Kidney tubule cell (primary cell): Measurements from ENCODE around the gene PHLDA1.
"Not testable (repeated sequence)": the region's sequence is repeated elsewhere in the genome, so short reads cannot be mapped to it uniquely, and the experiment has no call there.

Source experiments
- DNase-seq: peaks from one replicate; pipeline ENCODE4 v3.0.0-alpha.2; 2018; ENCODE audit warnings: low spot score

Gene PHLDA1

DNA sequence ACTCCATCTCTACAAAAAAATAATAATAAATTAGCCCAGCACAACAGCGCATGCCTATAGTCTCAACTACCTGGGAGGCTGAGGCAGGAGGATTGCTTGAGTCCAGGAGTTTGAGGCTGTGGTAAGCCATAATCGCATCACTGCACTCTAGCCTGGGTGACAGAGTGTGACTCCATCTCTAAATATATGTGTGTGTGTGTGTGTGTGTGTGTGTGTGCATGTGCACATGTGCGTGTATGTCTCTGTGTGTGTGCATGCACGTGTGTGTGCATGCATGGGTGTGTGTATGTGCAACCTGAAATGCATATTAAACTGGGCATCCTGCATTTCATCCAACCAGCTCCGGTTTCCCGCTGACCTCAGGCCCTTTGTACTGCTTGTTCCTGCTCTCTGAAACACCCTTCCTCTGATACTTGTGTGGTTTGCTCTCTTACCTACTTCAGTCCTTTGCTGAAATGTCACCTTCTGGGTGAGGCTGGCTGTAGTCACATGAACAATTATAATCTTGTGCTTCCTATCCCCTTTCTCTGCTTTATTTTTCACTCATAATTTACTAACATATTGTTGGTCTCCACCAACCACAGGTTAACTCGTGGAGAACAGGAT is 46.9 kb downstream of the PHLDA1 start:
- DNase-seq, result no peak

DNA sequence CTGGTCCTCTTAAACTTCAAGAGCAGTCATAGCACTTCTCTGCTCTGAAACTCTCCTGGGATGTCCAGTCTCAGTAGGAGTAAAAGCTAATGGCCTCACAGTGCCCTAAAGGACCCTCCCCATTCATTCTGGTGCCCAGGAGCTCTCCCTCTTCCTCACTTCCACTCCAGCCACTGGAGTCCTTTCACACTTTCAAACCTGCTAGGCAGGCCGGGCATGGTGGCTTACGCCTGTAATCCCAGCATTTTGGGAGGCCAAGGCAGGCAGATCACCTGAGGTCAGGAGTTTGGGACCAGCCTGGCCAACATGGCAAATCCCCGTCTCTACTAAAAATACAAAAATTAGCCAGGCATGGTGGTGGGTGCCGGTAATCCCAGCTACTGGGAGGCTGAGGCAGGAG is 47.7 kb downstream of the PHLDA1 start:
- not testable (repeated sequence) for DNase-seq

DNA sequence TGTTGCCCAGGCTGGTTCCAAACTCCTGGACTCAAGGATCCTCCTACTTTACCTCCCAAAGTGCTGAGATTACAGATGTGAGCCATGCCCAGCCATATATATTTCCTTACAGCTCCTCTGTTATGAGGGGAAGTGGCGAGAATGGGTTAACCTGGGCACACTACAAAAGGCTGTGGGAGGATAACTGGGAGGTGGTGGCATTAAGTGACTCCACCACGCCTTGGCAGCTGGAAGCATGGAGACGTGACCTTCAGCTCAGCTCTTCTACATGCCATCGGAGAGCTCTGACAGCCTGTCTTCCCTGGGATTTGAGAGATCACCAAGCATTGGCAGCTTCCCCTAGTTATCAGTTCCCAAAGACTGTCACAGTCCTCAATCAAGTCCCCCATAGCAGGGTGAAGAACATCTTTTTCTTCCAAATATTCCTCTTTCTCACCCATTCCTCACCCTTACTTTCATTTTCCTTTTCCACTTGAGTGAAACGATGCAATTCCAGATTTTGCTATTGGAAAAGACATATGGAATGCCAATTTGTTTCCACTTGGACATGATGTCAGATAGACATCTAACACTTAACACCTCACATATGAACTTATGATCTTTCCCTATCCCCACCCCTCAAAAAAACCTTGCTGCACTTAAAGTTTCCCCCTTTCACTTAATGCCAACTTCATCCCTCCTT is 48.5 kb downstream of the PHLDA1 start:
- peak; percentile 24 for DNase-seq

DNA sequence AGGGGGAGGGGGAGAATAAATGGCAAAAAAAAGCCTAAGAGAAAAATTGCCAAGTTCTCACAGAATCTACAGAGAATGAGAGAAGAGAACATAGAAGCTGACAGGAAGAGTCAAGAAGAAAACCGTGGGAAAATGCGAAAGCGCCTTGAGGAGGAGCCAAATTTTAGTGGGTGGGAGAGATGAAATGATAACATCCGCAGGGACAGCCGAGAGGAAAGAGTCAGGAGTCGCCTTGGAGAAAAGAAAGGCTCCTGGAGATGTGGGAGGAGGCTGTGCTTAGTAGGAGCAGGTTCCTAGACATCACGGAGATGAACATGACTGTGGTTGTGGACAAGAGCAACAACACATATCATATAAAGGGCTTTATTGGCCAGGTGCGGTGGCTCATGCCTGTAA is 49.4 kb downstream of the PHLDA1 start:
- DNase-seq, result no peak

DNA sequence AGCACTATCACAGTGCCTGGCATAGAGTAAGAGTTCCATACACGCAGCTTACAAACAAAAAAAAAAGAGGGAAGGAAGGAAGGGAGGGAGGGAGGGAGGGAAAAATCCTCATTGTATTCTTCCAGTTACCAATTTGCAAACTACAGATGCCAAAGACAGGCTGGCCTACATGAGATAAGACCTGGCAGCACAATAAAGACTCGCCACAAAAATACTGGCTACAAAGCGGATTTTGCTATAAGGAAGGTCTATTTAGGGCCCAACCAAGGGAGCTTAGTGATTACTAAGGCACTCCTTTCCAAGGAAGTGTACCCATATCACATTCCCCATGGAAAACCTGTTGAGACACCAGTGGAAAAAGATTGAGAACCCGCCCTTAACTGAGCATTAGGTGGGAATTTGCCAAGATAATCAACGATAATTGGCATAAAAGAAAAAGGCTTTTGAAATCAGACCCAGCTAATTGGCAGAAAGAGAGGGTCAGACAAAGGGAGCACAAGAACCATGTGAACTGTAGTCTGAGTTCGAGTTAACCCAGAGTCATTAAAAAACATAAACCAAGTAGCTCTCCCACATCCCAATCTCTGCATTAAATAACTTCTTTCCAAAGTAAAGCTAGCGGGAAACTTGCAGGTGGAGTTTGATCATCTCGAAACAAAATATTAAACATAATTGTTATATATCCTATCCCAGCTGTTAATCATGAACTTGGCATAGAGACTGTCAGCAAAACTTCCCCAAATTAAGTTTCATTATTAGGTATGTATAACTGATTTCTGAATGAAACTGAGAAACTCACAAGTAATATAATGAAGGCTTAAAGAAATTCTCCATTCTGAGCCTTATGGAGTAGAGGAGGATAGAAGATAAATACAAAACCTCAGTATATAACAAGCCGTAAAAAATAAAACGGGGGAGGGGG is 50.1 kb downstream of the PHLDA1 start:
- DNase-seq, result no peak

DNA sequence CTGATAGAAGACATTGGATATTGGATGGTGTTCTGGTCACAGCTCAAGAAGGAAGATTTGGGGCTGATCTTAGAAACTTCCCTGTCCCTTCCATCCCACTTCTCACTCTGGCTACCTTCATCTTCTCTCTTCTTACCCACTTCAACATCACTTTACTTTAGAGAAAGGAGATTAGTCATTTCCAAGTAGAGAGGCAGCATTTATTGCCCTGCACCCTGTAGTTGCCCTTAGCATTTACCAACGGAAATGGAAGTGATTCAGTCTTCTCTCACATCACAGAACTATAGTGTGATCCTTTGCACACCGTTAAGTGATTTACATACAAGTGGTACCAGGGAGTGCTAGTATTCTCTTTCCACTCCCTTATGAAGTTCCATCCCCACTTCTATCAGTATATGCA is 52.4 kb downstream of the PHLDA1 start:
- DNase-seq, result peak; percentile 77

DNA sequence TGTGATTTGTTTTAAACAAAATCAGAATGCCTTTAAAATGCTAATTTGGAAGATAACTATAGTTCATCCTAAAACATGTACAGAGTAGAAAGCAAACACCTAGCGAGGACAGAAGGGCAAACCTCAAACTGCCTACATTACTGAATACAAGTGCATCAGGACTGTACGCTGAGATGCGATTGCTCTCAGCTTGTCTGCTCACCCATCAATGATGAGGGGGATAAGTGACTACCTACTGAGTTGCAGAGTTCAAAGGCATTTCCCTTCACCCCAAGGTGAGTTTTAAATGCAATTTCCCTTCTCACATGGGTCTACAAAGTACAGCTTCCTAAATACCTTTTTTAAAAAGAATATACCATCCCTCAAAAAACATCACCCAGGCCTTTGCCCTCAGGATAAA is 52.9 kb downstream of the PHLDA1 start:
- DNase-seq, result no peak

DNA sequence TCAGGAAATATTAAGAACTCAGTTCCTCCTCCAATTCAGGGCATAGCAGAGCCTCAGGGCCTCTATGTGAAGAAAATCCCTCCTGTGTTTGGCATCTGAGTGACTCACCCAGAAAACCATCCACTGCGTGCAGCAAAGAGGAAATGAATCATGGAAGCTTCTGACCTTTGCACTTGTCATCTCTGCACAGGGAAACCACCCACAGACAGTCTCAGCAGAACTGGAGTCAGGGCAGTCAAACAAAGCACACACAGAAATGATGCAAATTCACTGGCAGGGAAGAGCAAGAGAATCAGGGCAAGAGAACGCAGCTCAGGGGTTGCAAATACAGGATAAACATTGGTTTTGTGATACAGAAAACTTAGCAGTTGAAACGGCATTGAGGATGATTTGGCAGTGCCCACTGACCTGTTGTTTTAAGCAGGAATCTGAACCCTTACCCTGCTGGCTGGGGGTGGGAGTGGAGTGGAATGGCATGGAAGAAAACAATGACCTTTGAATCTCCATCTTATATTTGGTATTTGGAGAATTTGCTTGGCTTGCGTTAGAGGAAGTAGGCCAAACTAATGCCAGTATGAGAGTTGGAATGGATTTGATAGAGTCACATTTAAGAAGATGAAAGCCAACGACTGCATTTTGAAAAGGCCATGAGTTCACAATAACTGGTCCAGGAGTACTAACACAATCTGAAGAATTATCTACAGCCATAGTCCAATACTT is 53.5 kb downstream of the PHLDA1 start:
- DNase-seq, result peak; percentile 100

DNA sequence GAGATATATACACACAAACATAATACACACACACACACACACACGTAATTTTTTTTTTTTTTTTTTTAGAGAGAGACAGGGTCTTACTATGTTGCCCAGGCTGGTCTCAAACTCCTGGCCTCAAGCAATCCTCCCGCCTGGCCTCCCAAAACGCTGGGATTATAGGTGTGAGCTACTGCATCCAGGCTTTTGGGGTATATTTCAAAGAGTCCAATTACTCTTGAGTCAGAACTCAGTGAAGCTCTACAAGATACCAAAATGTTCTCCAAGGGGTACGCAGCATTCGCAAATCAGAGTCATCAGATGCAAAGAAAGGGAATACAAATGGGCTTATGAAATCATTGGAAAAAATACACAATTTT is 54.0 kb downstream of the PHLDA1 start:
- DNase-seq, result no peak

DNA sequence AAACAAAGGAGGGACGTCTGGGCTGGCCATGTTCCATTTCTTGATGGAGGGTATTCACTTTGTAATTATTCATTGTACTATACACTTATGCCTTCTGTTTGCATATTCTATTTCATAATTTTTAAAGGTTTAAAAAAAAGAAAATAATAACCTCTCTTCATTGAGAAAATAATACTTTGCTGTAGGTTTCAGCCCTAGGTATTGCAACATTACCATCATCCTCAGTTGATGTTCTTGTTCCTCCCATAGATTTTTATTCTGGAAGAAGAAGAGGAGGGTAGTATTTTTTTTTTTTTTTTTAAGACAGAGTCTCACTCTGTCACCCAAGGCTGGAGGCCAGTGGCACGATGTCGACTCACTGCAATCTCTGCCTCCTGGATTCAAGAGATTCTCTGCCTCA is 54.7 kb downstream of the PHLDA1 start:
- DNase-seq, result no peak

DNA sequence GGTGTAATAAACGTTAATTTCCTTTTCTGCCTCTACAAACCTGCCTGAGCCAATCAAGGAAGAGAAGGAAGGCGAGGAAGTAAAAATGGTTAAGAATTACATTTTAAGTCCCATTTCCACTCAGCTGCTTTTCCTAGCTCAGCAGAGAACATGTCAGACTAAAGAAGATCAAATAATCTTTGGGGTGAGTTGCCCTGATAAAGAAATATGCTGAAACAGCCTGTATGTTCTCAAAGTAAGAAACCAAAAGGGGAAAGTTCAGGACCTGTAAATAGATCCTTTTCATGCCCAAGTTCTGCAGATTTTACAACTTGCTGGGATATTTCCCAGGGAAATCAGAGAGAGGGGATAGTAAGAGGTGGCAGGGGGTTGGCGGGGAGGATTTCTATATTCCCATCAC is 55.5 kb downstream of the PHLDA1 start:
- DNase-seq, result no peak

DNA sequence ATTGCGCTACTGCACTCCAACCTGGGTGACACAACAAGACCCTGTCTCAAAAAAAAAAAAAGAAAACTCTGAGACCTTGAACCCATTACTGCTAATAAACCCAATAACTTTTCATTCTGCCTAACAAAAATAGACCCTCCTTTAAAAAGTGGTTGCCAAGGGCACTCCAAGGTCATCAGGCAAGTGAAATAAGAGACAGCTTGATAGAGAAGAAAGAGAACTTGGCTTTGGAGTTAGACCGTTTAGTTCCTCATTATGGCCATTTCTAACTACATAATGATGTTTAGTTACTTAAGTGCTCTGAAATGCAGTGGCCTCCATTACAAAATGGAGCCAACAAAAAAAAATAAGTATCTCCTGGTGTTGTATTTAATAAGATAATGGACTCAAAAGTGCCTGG is 55.9 kb downstream of the PHLDA1 start:
- DNase-seq, result no peak
